ENCODE results near the gene SRC.

Gene SRC

DNA sequence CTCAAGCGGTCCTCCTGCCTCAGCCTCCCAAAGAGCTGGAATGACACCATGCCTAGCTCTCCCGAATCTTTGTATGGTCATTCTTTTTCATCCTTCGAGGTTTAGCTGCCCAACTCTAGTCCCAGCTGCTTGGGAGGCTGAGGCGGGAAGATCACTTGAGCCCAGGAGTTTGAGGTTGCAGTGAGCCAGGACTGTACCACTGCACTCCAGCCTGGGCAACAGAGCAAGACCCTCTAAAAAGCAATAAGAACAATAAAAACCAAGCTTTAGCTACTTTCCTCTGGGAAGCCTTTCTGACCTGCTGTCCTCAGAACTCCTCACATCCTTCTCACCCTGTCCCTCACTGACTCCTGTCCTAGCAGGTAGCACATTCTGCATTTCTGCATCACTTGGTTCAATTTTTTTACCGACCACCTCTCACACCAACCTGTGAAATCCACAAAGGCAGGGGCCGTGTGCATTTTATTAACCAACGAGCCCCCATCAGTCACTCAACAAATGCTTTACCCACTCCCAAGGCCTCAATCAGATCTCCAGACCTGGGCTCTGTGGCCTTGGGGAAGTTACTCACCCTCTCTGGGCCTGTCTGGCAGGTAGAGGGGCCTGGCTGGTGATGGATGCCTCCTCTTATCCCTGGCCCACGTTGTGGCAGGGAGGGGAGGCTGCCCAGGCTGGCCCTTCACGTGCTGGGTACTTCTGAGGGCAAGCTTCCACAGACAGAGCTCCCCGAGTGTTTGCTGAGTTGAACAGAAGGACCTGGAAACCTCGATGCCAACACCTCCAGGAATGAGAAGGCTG, 14.7 kb upstream of the SRC start:
- Histone ChIP-seq H3K4me3 (replicated peaks; ENCODE audit: insufficient read depth, low read length) (no peak overlapping the region), H3K27me3 (ENCODE audit: insufficient read depth, poor library complexity, severe bottlenecking) (no peaks in the 10 kb centered on the region)
- no peak for DNase-seq (ENCODE audit: low read depth in 1 of 2, low spot score in 1 of 2)

DNA sequence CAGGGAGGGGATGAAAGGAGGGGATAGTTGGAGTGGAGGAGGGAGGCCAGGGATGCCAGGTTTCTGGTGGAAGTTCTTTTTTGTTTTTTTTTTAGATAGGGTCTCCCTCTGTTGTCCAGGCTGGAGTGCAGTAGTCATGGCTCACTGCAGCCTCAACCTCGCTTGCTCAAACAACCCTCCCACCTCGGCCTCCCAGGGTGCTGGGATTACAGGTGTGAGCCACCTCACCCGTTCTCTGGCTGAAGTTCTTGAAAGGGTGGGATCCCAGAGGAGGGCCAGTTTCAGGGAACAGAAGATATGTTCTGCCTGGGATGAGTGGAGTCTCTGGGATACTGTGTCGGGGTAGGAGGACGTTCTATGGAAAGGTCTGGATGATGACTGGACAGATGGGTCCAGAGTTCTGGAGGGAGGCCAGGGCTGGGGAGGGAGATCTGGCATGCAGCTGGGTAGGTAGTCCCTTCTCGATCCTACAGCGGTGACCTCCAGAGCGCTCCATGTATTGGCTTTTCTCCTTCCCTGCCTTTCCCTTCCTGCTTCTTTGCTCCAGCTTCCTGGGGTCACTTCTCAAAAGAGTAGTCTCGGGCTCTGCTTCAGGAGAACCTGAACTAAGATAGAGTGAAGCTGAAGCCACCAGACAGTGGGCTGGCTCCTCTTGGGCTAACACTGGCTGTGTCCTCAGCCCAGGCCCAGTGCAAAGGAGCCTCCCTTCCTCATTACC, 12.7 kb upstream of the SRC start:
- H3K27me3 ChIP-seq (ENCODE audit: insufficient read depth, poor library complexity, severe bottlenecking): no peaks in the 10 kb centered on the region
- no peak overlapping the region for H3K27ac ChIP-seq (replicated peaks)
- TF ChIP-seq, protein P1, sequence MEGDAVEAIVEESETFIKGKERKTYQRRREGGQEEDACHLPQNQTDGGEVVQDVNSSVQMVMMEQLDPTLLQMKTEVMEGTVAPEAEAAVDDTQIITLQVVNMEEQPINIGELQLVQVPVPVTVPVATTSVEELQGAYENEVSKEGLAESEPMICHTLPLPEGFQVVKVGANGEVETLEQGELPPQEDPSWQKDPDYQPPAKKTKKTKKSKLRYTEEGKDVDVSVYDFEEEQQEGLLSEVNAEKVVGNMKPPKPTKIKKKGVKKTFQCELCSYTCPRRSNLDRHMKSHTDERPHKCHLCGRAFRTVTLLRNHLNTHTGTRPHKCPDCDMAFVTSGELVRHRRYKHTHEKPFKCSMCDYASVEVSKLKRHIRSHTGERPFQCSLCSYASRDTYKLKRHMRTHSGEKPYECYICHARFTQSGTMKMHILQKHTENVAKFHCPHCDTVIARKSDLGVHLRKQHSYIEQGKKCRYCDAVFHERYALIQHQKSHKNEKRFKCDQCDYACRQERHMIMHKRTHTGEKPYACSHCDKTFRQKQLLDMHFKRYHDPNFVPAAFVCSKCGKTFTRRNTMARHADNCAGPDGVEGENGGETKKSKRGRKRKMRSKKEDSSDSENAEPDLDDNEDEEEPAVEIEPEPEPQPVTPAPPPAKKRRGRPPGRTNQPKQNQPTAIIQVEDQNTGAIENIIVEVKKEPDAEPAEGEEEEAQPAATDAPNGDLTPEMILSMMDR (IDR thresholded peaks at IDR 0.05; ENCODE audit: insufficient read depth, low read length): no peak
- TF ChIP-seq POLR2AphosphoS5 (IDR thresholded peaks at IDR 0.05; ENCODE audit: low read depth) (no peak), SPI1 (IDR thresholded peaks at IDR 0.05; ENCODE audit: borderline replicate concordance, low read depth) (no peak), GABPA (IDR thresholded peaks at IDR 0.05; ENCODE audit: low read depth) (no peak)
- TF ChIP-seq, protein P2, sequence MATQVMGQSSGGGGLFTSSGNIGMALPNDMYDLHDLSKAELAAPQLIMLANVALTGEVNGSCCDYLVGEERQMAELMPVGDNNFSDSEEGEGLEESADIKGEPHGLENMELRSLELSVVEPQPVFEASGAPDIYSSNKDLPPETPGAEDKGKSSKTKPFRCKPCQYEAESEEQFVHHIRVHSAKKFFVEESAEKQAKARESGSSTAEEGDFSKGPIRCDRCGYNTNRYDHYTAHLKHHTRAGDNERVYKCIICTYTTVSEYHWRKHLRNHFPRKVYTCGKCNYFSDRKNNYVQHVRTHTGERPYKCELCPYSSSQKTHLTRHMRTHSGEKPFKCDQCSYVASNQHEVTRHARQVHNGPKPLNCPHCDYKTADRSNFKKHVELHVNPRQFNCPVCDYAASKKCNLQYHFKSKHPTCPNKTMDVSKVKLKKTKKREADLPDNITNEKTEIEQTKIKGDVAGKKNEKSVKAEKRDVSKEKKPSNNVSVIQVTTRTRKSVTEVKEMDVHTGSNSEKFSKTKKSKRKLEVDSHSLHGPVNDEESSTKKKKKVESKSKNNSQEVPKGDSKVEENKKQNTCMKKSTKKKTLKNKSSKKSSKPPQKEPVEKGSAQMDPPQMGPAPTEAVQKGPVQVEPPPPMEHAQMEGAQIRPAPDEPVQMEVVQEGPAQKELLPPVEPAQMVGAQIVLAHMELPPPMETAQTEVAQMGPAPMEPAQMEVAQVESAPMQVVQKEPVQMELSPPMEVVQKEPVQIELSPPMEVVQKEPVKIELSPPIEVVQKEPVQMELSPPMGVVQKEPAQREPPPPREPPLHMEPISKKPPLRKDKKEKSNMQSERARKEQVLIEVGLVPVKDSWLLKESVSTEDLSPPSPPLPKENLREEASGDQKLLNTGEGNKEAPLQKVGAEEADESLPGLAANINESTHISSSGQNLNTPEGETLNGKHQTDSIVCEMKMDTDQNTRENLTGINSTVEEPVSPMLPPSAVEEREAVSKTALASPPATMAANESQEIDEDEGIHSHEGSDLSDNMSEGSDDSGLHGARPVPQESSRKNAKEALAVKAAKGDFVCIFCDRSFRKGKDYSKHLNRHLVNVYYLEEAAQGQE (IDR thresholded peaks at IDR 0.05; ENCODE audit: insufficient replicate concordance, low read depth): no peak
- DNase-seq (ENCODE audit: low read depth in 1 of 2, low spot score in 1 of 2): no peak
- H3K4me3 ChIP-seq (replicated peaks; ENCODE audit: insufficient read depth, low read length): no peak overlapping the region

More for the DNA sequence above, 14.7 kb upstream of the SRC start:
- no peak overlapping the region for H3K27ac ChIP-seq (replicated peaks)
- TF ChIP-seq SPI1 (IDR thresholded peaks at IDR 0.05; ENCODE audit: borderline replicate concordance, low read depth) (no peak), POLR2AphosphoS5 (IDR thresholded peaks at IDR 0.05; ENCODE audit: low read depth) (no peak), GABPA (IDR thresholded peaks at IDR 0.05; ENCODE audit: low read depth) (no peak)
- TF ChIP-seq, protein P1 (IDR thresholded peaks at IDR 0.05; ENCODE audit: insufficient read depth, low read length): no peak
- TF ChIP-seq, protein P2 (IDR thresholded peaks at IDR 0.05; ENCODE audit: insufficient replicate concordance, low read depth): no peak

DNA sequence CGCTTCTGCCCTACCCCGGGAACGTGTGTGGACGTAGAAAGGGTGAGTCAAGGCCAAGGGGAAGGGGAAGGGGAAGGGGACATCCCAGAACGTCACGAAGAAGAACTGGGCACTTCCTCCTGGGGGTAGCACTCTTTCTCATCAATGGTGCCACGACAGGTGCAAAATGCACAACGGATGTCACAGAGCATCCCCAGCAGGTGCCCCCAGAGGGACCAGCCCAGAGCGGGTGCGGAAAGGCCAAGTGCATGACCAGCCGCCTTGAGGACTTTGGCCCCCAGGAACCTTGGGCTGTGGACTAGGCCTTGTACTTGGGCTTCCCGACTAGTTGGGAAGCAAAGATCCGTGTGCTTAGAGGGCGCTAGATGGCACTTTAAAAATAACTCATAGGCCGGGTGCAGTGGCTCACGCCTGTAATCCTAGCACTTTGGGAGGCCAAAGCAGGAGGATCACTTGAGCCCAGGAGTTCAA, 12.1 kb upstream of the SRC start:
- H3K27me3 ChIP-seq (ENCODE audit: insufficient read depth, poor library complexity, severe bottlenecking): no peaks in the 10 kb centered on the region
- TF ChIP-seq SPI1 (IDR thresholded peaks at IDR 0.05; ENCODE audit: borderline replicate concordance, low read depth): no peak
- TF ChIP-seq, protein P2 (IDR thresholded peaks at IDR 0.05; ENCODE audit: insufficient replicate concordance, low read depth): no peak
- TF ChIP-seq GABPA (IDR thresholded peaks at IDR 0.05; ENCODE audit: low read depth): no peak
- no peak for TF ChIP-seq POLR2AphosphoS5 (IDR thresholded peaks at IDR 0.05; ENCODE audit: low read depth)
- TF ChIP-seq, protein P1 (IDR thresholded peaks at IDR 0.05; ENCODE audit: insufficient read depth, low read length): no peak
- DNase-seq (ENCODE audit: low read depth in 1 of 2, low spot score in 1 of 2): peak in 1 of 2 experiments; percentile 19

More for the DNA sequence above, 12.1 kb upstream of the SRC start:
- H3K27ac ChIP-seq (replicated peaks): no peak overlapping the region
- H3K4me3 ChIP-seq (replicated peaks; ENCODE audit: insufficient read depth, low read length): no peak overlapping the region

Measured in HL-60 (cell line).